Measurements from ENCODE around the gene MPHOSPH10.
"Not testable (repeated sequence)": the region's sequence is repeated elsewhere in the genome, so short reads cannot be mapped to it uniquely, and the experiment has no call there.

DNA sequence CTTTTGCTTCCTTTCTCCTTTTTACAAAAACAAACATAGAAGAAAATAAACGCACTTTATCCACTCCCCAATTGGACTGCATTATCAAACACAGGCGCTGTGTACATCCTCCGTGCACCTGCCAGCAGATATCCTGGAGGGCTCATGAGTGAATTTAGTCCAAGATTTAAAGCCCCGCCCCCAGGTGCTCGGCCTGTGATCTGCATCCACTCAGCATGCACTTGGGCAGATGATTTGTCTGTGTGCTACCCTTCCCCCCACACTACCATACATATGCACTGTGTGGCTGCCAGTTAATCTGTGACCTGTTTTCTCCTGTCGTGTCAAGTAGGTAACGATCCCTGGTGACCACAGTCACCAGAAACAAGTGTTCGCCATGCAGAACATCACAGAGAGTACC is 48.4 kb downstream of the MPHOSPH10 start:
- TF ChIP-seq, protein P1, sequence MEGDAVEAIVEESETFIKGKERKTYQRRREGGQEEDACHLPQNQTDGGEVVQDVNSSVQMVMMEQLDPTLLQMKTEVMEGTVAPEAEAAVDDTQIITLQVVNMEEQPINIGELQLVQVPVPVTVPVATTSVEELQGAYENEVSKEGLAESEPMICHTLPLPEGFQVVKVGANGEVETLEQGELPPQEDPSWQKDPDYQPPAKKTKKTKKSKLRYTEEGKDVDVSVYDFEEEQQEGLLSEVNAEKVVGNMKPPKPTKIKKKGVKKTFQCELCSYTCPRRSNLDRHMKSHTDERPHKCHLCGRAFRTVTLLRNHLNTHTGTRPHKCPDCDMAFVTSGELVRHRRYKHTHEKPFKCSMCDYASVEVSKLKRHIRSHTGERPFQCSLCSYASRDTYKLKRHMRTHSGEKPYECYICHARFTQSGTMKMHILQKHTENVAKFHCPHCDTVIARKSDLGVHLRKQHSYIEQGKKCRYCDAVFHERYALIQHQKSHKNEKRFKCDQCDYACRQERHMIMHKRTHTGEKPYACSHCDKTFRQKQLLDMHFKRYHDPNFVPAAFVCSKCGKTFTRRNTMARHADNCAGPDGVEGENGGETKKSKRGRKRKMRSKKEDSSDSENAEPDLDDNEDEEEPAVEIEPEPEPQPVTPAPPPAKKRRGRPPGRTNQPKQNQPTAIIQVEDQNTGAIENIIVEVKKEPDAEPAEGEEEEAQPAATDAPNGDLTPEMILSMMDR (IDR thresholded peaks at IDR 0.05): not testable (repeated sequence)
- TF ChIP-seq POLR2A (IDR thresholded peaks at IDR 0.05): not testable (repeated sequence)
